ENCODE measurements around the gene GMPPB. TPM values are rescaled to one million over a fixed set of nuclear protein-coding genes. Genes with fewer than 3 reads are reported as not detected.
"Not testable (repeated sequence)": the region's sequence is repeated elsewhere in the genome, so short reads cannot be mapped to it uniquely, and the experiment has no call there.

GMPPB gene
- total RNA-seq, 2 experiments from 2014 or later: 36.5 to 46.0 TPM

DNA sequence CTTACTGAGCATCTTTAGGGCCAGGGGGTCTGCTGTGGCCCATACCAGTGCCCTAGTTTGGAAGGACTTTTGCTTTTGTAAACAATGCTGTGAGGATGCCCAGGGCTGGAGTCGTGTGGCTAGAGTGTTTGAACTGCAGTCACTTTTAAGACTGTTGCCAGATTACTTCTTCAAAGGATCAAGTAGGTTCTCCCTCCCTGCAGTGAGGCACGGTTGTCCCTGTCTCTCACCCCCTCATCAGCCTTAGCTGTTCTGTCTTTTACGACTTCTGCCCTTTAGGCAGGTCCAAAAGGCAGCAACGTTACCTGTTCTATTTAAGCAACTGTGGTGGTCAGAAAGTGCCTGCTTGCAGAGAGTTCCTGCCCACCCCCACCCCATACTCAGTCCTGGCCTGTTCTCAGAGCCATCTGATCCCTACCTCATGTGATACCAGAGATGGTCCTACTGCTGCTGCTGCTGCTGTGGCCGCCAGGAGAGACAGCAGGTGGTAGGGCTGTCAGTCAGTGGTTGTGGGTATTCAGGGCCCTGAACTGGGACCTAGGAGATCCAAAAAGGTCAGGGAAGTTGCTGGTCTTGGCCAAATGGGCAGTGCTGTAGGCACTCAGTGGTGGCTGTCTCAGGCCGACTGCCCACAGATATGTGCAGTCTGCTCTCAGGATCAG lies 29.2 kb downstream of the GMPPB start:
- CTCF ChIA-PET: not testable (repeated sequence)

DNA sequence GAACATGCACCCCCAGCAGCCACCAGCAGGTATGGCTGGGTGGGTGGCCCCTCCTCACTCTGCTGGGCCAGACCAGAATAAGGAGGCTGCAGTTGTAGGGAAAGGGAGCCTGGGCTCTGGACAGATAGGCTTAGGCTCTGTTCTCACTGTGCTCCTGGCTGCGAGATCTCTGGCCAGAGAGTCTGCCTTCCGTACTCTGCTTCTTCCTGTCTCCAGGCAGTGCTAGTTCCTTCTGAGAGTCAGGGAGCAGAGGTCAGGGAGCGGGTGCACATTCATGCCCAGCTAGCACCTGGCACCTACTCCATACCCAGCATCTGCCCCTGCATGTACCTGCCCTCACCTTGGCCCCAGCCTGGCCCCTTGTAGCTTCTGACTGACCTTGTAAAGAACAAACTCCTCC lies 32.3 kb downstream of the GMPPB start:
- H3K4me1 Mint-ChIP-seq: peaks cover 37% of the 10 kb centered on the region
- H3K27me3 Mint-ChIP-seq; H3K36me3 Mint-ChIP-seq (ENCODE audit: low read depth); POLR2A ChIA-PET; H3K9me3 Mint-ChIP-seq; H3K27ac Mint-ChIP-seq; DNase-seq; CTCF ChIA-PET; H3K4me3 Mint-ChIP-seq: not testable (repeated sequence)

More for the DNA sequence above, 29.2 kb downstream of the GMPPB start:
- DNase-seq; H3K36me3 Mint-ChIP-seq (ENCODE audit: low read depth); H3K27me3 Mint-ChIP-seq; H3K4me3 Mint-ChIP-seq; H3K27ac Mint-ChIP-seq; H3K9me3 Mint-ChIP-seq: not testable (repeated sequence)
- H3K4me1 Mint-ChIP-seq: peaks cover 23% of the 10 kb centered on the region
- POLR2A ChIA-PET: interaction anchor here (0.6 kb wide), 1 partner anchor 11 kb away, joined by 3 read pairs; no protein-coding TSS in a partner anchor

DNA sequence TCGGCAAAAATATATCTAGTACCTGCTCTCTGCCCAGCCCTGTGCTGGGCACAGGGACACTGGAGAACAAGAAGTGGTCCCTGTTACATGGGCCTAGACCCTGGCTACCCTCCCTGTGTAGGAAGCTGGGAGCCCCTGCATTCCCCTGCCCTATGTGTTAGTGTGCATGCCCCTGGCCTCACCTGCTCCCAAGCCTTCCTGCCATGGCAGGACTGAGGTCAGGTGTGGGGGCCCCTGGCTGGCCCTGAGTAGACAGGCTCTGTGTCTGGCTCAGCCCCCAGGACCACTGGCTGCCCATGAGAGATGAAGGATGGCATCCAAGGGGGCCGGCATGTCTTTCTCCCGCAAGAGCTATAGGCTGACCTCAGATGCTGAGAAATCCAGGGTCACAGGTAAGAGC lies 32.9 kb downstream of the GMPPB start:
- CTCF ChIA-PET; H3K36me3 Mint-ChIP-seq (ENCODE audit: low read depth); H3K27me3 Mint-ChIP-seq; POLR2A ChIA-PET; H3K9me3 Mint-ChIP-seq; DNase-seq: not testable (repeated sequence)
- Mint-ChIP-seq H3K27ac (peak overlapping the region; percentile 66), H3K4me3 (peak overlapping the region; percentile 97), H3K4me1 (peaks cover 38% of the 10 kb centered on the region)

DNA sequence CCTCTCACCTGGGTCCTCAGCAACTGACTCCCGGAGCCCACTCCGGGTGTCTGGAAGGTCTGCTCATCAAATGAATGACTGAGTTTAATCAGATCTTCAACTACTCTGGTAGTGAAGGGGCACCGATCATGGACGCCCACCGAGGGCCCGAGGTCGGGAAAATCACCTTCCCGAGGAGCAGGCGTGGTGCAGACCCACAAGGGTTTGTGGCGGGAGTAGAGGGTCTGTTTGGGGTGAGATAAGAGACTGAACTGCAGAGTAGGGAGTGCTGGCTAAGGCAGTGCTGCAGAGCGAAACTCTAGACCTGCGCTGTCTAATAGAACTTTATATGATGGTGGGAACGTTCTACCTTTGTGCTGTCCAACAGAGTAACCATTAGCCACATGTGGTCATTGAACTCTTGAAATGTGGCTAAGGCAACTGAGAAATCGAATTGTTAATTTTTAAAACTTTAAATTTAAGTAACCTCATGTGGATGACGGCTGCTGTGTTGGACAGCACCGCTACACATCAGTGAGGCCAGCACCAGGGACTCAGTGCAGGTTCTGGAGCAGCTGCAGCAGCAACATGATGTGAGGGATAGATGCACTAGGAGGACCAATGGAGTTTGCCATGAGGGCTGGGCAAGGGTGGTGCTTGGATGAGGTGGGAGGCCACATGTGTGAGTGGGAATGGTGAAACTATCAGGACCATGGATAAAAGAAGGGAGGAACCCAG lies 33.7 kb downstream of the GMPPB start:
- DNase-seq; H3K9me3 Mint-ChIP-seq; POLR2A ChIA-PET; H3K36me3 Mint-ChIP-seq (ENCODE audit: low read depth); H3K27me3 Mint-ChIP-seq: not testable (repeated sequence)
- peak overlapping the region; percentile 92 for H3K27ac Mint-ChIP-seq
- peak overlapping the region; percentile 97 for H3K4me3 Mint-ChIP-seq
- CTCF ChIA-PET: interaction anchor here (1.4 kb wide), 1 partner anchor 150 kb away, joined by 5 read pairs; no protein-coding TSS in a partner anchor
- peaks cover 38% of the 10 kb centered on the region for H3K4me1 Mint-ChIP-seq

DNA sequence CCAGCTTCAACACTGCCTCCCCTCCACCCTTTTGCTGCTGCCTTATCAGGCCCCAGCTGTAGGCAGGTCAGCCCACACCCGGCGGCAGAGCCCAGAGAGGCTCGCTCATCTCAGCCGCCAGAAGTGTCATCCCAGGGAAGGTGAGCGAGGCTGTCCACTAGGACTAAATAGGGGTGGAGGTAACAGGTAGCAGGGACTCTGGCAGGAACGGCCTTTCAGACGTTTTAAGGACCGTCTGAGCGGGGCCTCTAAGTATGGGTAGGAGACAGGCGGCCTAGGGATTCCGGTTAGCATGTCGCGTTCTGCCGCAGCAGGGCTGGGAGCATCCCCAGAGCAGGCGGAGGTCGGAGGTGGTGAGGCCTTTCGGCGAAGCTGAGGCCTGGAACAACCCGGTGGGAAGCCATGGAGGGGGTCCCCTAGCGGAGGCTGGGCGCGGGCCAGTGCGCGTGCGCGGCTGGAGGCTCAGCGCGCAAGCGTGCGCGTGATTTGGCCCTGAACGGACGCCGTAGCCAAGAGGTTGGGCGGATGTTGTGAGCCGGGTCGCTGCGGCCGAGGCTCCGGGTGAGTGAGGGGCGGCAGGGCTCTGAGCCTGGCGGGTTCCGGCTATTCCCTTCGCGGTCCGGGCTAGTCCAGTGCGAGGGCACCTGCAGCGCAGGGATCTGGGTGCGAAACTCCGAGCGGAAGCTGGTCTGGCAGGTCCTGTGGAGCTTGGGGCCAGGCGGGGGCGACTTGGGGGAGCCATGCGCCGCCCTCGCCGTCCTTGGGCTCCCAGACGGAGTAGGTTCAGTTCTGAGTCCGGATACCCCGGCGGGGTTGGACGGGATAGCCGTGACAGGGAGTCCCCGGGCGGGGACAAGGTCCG lies 34.5 kb downstream of the GMPPB start, which contains the start of the genes MST1 and RNF123:
MST1 (minus strand) TSS at position 429 of the 862 bp plus-strand sequence. CDS start 783 bp downstream, outside the sequence.
RNF123 (plus strand) TSS at position 512 of the 862 bp plus-strand sequence. CDS start 1,609 bp downstream, outside the sequence.
- no peaks in the 10 kb centered on the region for H3K9me3 Mint-ChIP-seq
- H3K4me1 Mint-ChIP-seq: peaks cover 38% of the 10 kb centered on the region
- POLR2A ChIA-PET: no interaction called here
- peaks cover 10% of the 10 kb centered on the region for H3K27me3 Mint-ChIP-seq
- no peaks in the 10 kb centered on the region for H3K36me3 Mint-ChIP-seq (ENCODE audit: low read depth)
- CTCF ChIA-PET: interaction anchor here (1.1 to 1.4 kb wide), 2 partner anchors 9 to 149 kb away, joined by 3 to 5 read pairs; no protein-coding TSS in a partner anchor
- DNase-seq: peak; percentile 92
- peak within 1 kb of the TSS; percentile 97 for H3K4me3 Mint-ChIP-seq
- H3K27ac Mint-ChIP-seq: peak within 1 kb of the TSS; percentile 92

DNA sequence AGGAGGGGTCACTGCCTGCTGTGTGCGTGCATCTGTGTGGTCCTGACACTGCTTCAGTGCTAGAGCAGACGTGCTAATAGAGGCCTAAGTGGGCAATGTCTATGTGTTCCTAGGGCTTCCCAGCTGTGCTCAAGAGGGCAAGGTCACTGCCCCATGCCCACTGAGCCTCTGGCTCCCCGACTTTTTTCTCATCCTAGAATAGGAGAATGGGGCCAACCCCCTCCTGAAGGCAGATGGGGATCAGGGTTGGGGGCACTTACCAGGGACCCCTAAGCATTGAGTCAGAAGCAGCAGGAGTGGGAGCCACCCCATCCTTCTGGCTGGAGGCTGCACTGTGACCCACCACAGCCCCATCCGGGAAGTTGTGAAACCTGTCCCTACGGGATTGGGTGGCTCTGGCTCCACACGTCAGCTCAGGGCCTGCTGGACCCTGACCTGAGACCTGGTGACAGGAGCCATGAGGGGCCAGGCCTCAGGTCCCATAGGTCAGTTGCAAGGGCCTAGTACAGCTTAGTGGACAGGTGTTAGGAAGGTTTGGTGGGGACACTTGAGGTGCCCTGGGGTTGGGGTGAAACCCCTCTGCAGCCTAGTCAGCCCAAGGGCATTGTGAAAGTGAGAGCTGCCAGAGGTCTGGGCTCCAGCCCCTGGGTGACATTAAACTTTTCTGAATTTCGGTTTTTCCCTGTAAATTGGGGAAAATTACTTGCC lies 35.3 kb downstream of the GMPPB start:
- H3K9me3 Mint-ChIP-seq; H3K36me3 Mint-ChIP-seq (ENCODE audit: low read depth); DNase-seq; POLR2A ChIA-PET; H3K27me3 Mint-ChIP-seq: not testable (repeated sequence)
- CTCF ChIA-PET: interaction anchor here (1.1 to 1.4 kb wide), 2 partner anchors 8 to 149 kb away, joined by 3 to 5 read pairs; no protein-coding TSS in a partner anchor
- peaks cover 38% of the 10 kb centered on the region for H3K4me1 Mint-ChIP-seq
- peak overlapping the region; percentile 92 for H3K27ac Mint-ChIP-seq
- H3K4me3 Mint-ChIP-seq: peak overlapping the region; percentile 97

DNA sequence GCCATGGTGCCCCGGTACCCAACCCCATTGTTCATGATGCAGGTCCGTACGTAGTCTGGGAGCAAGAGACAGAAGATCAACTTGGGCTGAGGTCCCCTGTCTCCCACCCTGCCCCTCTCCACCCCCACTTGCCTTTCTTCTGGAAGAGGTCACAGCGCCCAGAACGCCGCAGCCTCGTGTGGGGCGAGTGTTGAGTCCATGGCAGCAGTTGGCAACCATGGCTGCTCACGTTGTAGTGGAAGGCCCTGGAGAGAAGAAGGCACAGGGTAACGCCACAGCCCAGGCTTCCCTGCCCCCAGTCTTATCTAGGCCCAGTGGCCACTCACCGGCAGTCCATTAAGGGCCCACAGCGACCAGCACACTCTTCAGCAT lies 36.3 kb downstream of the GMPPB start:
- H3K36me3 Mint-ChIP-seq (ENCODE audit: low read depth); POLR2A ChIA-PET; H3K27me3 Mint-ChIP-seq; H3K27ac Mint-ChIP-seq; DNase-seq; H3K9me3 Mint-ChIP-seq; CTCF ChIA-PET; H3K4me3 Mint-ChIP-seq: not testable (repeated sequence)
- H3K4me1 Mint-ChIP-seq: peaks cover 37% of the 10 kb centered on the region

DNA sequence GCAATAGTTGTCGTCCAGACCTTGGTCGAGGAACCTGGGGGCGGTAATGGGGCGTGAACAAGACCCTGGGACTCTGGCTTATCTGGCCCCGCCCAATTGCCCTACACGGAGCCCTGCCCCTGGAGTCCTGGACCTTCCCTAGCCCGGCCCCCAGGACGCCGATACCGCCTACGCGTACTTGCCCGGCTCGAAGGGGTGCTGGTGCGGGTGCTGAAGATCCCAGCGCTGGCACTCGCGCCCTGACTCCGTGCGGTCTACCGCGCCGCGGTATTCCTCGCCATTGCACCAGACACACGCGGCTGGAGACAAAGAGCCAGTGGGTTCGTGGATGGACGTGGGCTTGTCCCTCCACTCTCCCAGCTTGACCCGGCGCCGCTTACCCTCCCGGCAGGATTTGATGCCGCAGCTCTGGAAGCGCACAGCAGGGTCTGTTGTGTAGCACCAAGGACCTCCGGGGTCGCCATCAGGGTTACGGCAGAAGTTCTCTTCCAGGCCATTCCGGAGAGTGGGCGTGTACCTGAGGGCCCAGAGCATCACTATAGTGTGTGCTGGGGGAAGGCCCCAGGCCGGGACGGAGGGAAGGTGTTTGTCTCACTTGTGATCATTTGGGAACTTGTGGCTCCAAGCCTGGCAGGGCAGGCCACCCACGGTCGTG lies 36.9 kb downstream of the GMPPB start:
- H3K4me3 Mint-ChIP-seq; POLR2A ChIA-PET; H3K27ac Mint-ChIP-seq; H3K36me3 Mint-ChIP-seq (ENCODE audit: low read depth); H3K27me3 Mint-ChIP-seq; H3K9me3 Mint-ChIP-seq; CTCF ChIA-PET: not testable (repeated sequence)
- peak; percentile 25 for DNase-seq
- H3K4me1 Mint-ChIP-seq: peaks cover 36% of the 10 kb centered on the region

DNA sequence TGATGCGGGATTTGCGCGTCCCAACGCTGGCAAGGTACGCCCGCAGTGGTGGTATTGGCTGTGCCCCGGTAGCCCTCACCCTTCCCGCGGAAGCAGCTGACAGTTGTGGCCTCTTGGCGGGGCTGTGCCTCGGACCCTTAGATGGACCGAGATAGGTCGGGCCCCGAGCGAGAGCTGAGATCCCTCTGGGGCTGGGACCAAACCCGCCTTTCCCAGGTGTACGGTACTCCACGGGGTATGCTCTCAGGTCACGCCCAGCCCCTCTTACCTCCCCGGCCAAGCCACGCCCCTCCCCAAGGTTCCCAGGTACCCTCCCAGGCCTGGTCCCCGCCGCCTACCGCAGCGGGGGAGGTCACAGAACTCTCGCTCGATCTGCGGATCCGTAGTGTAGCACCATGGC lies 37.4 kb downstream of the GMPPB start:
- DNase-seq; H3K27ac Mint-ChIP-seq; H3K27me3 Mint-ChIP-seq; POLR2A ChIA-PET; H3K9me3 Mint-ChIP-seq; CTCF ChIA-PET; H3K36me3 Mint-ChIP-seq (ENCODE audit: low read depth); H3K4me3 Mint-ChIP-seq: not testable (repeated sequence)
- H3K4me1 Mint-ChIP-seq: peaks cover 33% of the 10 kb centered on the region

DNA sequence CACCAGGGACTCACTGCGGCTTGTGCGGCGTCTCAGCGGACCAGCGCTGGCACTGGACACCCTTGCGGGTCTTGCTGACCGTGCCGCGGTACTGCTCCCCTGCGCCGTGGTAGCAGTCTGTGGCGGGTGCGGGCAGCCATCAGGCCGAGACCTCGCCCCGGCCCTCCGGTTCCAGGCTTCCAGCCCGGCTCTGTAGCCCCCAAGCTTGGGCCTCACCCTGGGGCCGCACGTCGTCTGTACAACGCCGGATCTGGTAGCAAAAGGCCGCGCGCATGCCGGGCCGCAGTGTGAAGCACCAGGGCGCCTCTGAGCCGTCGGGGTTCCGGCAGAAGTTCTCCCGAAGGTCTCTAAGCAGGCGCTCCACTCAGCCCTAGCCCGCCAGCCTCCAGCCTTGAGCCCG lies 37.9 kb downstream of the GMPPB start:
- DNase-seq; H3K27ac Mint-ChIP-seq; CTCF ChIA-PET; H3K27me3 Mint-ChIP-seq; H3K36me3 Mint-ChIP-seq (ENCODE audit: low read depth); H3K9me3 Mint-ChIP-seq; H3K4me3 Mint-ChIP-seq; POLR2A ChIA-PET: not testable (repeated sequence)
- peaks cover 28% of the 10 kb centered on the region for H3K4me1 Mint-ChIP-seq

DNA sequence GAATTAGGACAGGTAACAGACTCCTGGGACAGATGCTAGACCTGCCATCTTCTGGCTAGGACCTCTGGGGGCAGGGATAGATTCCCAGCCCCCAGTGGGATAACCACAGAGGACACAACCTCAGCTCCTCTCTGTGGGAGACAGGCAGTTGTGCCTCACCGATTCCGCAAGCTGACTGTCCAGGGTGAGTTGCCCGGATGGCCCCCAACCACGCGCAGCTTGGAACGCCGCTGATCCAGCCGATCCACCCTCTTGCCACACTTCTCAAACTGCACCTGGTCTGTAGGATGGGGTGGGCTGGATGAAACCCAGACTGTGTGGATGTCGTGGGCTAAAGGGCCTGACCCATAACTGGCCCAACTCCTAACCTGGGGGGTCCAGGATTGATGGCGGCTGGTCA lies 38.6 kb downstream of the GMPPB start:
- H3K4me3 Mint-ChIP-seq; H3K27ac Mint-ChIP-seq; H3K9me3 Mint-ChIP-seq; H3K27me3 Mint-ChIP-seq; DNase-seq; POLR2A ChIA-PET; H3K36me3 Mint-ChIP-seq (ENCODE audit: low read depth); CTCF ChIA-PET: not testable (repeated sequence)
- H3K4me1 Mint-ChIP-seq: peaks cover 21% of the 10 kb centered on the region

DNA sequence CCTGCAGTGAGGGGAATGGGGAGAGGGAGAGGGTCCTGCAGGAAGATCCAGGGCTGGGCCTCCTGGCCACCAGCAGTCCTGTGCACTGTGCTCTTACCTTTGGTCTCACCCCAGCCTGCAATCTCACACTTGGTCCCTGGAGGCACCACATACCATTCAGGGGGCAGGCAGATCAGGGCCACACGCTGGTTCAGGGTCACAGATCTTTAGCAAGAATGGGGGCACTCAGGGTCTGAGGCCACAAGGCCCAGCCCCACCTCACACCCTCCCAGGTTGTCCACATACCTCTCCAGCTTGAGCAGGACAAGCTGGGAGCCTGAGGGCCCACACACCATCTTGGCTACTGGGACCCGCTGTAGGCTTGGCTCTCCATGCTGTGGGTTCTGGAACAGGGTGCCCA lies 39.3 kb downstream of the GMPPB start:
- CTCF ChIA-PET, DNase-seq, H3K9me3 Mint-ChIP-seq, H3K27me3 Mint-ChIP-seq, POLR2A ChIA-PET, H3K4me3 Mint-ChIP-seq, H3K27ac Mint-ChIP-seq: not testable (repeated sequence)
- Mint-ChIP-seq H3K4me1 (peaks cover 14% of the 10 kb centered on the region), H3K36me3 (ENCODE audit: low read depth) (peaks cover 12% of the 10 kb centered on the region)

Measured in activated CD4-positive, alpha-beta T cell treated with anti-CD3 and anti-CD28 coated beads, Interleukin-2, amount 10 ng/mL, durations not matched to agents 7 days and 5 days (primary cell).